Measurements from ENCODE around the gene MAN1C1. TPM values are rescaled to one million over a fixed set of nuclear protein-coding genes. Genes with fewer than 3 reads are reported as not detected.

MAN1C1 gene
- total and polyA plus RNA-seq, 10 of the 15 experiments (the other 5 are each of a cell fraction or from before 2014, with no cell fraction given): 0.12 to 0.56 (median 0.22) TPM; not detected in 3

GRCh38 chr1:25735956-25736529 is 119.5 kb downstream of the MAN1C1 start:
- ATAC-seq (no peak), FAIRE-seq (no peak), DNase-seq (ENCODE audit: low read depth, low spot score) (no peak)
- H3K4me3 ChIP-seq: no peak overlapping the region
- no peaks in the 10 kb centered on the region for H4K20me1 ChIP-seq (ENCODE audit: control insufficient read depth, insufficient read depth)
- no peak overlapping the region for H2AFZ ChIP-seq (ENCODE audit: control insufficient read depth, low read depth, low read length)
- H3K4me1 ChIP-seq (ENCODE audit: control insufficient read depth, insufficient read depth, low read length): no peaks in the 10 kb centered on the region
- TF ChIP-seq NBN (IDR thresholded peaks at IDR 0.05) (no peak), ZNF622 (IDR thresholded peaks at IDR 0.05) (no peak), ZSCAN29 (IDR thresholded peaks at IDR 0.05) (no peak), HDAC2 (IDR thresholded peaks at IDR 0.05) (no peak), ZBTB33 (IDR thresholded peaks at IDR 0.05) (no peak), RCOR1 (conservative IDR thresholded peaks at IDR 0.05; ENCODE audit: low read depth, low read length) (no peak), NFYA (IDR thresholded peaks at IDR 0.05; ENCODE audit: borderline replicate concordance, low read depth, low read length) (no peak), PAX8 (IDR thresholded peaks at IDR 0.05) (no peak), SRF (IDR thresholded peaks at IDR 0.05; ENCODE audit: low read depth in 2 of 2, low read length in 2 of 2) (no peak), CTCF (IDR thresholded peaks at IDR 0.05 in 2 of 3, conservative IDR thresholded peaks at IDR 0.05 in 1 of 3; ENCODE audit: control insufficient read depth in 2 of 3, extremely low read depth in 1 of 3, insufficient read depth in 1 of 3, low read depth in 3 of 3, low read length in 3 of 3) (no peak), NFIC (IDR thresholded peaks at IDR 0.05; ENCODE audit: low read depth, low read length) (no peak), CREM (IDR thresholded peaks at IDR 0.05; ENCODE audit: low read depth) (no peak), BCL11A (IDR thresholded peaks at IDR 0.05; ENCODE audit: low read depth, low read length) (no peak), GATAD2B (conservative IDR thresholded peaks at IDR 0.05; ENCODE audit: low read depth) (no peak), USF2 (IDR thresholded peaks at IDR 0.05; ENCODE audit: borderline replicate concordance, low read depth, low read length) (no peak), MYC (IDR thresholded peaks at IDR 0.05; ENCODE audit: insufficient read depth, insufficient read length, insufficient replicate concordance, low read length, severe bottlenecking) (no peak), STAT3 (IDR thresholded peaks at IDR 0.05; ENCODE audit: low read depth, low read length) (no peak), BMI1 (IDR thresholded peaks at IDR 0.05; ENCODE audit: borderline replicate concordance) (no peak)
- ChIA-PET RAD21 (ENCODE audit: unreplicated experiment) (no interaction called here), SMC1A (ENCODE audit: uncharacterized antibody, unreplicated experiment) (no interaction called here), POLR2A (no interaction called here), CTCF (interaction anchor here (0.9 to 1.4 kb wide), 2 partner anchors 127 to 215 kb away, joined by 3 to 4 read pairs; no protein-coding TSS in a partner anchor)
- no peak overlapping the region for H3K4me2 ChIP-seq (ENCODE audit: control insufficient read depth, insufficient read depth)
- no peaks in the 10 kb centered on the region for H3K9me3 ChIP-seq (replicated peaks; ENCODE audit: control insufficient read depth, insufficient read depth, low read length)
- intact Hi-C loops (cut with micrococcal nuclease; ENCODE audit: unreplicated experiment) (no loop called here), in situ Hi-C loops (cut with MboI) (no loop called here)
- no peak overlapping the region for H3K27ac ChIP-seq (ENCODE audit: control insufficient read depth, insufficient read depth)
- H3K36me3 ChIP-seq (ENCODE audit: control insufficient read depth in 2 of 2, insufficient read depth in 2 of 2, low read length in 1 of 2): no peaks in the 10 kb centered on the region
- H3K9ac ChIP-seq (ENCODE audit: control insufficient read depth, insufficient read depth, low read length): no peak overlapping the region
- H3K27me3 ChIP-seq (replicated peaks in 1 of 2; ENCODE audit: control insufficient read depth in 2 of 2, insufficient read depth in 2 of 2, low read length in 1 of 2): peaks cover 4 to 6% of the 10 kb centered on the region in 2 experiments; a peak in 3 of 4 replicates
- no peaks in the 10 kb centered on the region for H3K79me2 ChIP-seq (ENCODE audit: control insufficient read depth, insufficient read depth, low read length)
- WGBS (ENCODE audit: insufficient coverage, insufficient replicate concordance, low lambda C conversion rate, missing lambda C conversion rate): 0% methylated on average over 1 of the region's 1 CpG
- BruUV-seq (replicated peaks): no TSS peak

Measured in GM12878 (cell line).